ENCODE results near the gene IL17B.

Gene IL17B

GRCh38 chr5:149424371-149425315 lies 45.6 kb upstream of the IL17B start:
- no peak overlapping the region for H3K4me3 ChIP-seq (ENCODE audit: low read depth, low read length)
- TF ChIP-seq CTCF (IDR thresholded peaks at IDR 0.05; ENCODE audit: insufficient read depth, low read length, missing control alignments): no peak
- ChIA-PET POLR2A (interaction anchor here (1.0 to 14.5 kb wide), 4 partner anchors 8 to 17 kb away, joined by 5 to 255 read pairs (median 18); no protein-coding TSS in a partner anchor), CTCF (interaction anchor here (0.9 to 35.1 kb wide), 10 partner anchors 10 to 107 kb away, joined by 3 to 737 read pairs (median 10); partner anchors contain the start of gene IL17B)
- DNase-seq (ENCODE audit: low read depth, low spot score): no peak

GRCh38 chr5:149423794-149424268 lies 44.7 kb upstream of the IL17B start:
- no peak overlapping the region for H3K4me3 ChIP-seq (ENCODE audit: low read depth, low read length)
- TF ChIP-seq CTCF (IDR thresholded peaks at IDR 0.05; ENCODE audit: insufficient read depth, low read length, missing control alignments): no peak
- CTCF ChIA-PET: interaction anchor here (0.9 to 35.1 kb wide), 10 partner anchors 11 to 107 kb away, joined by 3 to 737 read pairs (median 10); partner anchors contain the start of gene IL17B
- DNase-seq (ENCODE audit: low read depth, low spot score): no peak
- POLR2A ChIA-PET: interaction anchor here (1.9 to 14.5 kb wide), 3 partner anchors 9 to 16 kb away, joined by 11 to 255 read pairs (median 24); no protein-coding TSS in a partner anchor

- POLR2A ChIA-PET: interaction anchor here (1.0 to 14.5 kb wide), 5 partner anchors 8 to 66 kb away, joined by 3 to 255 read pairs (median 11); partner anchors contain the start of gene PCYOX1L
- no peak for DNase-seq (ENCODE audit: low read depth, low spot score)
Measured at GRCh38 chr5:149423049-149423793, 44.1 kb upstream of the IL17B start.

GRCh38 chr5:149422366-149423048 lies 43.4 kb upstream of the IL17B start:
- ChIA-PET CTCF (interaction anchor here (0.7 to 35.1 kb wide), 8 partner anchors 9 to 55 kb away, joined by 4 to 737 read pairs (median 22); partner anchors contain the start of gene IL17B), POLR2A (interaction anchor here (0.6 to 14.5 kb wide), 6 partner anchors 8 to 146 kb away, joined by 3 to 255 read pairs (median 8); partner anchors contain the start of gene PCYOX1L)
- no peak overlapping the region for H3K4me3 ChIP-seq (ENCODE audit: low read depth, low read length)
- TF ChIP-seq CTCF (IDR thresholded peaks at IDR 0.05; ENCODE audit: insufficient read depth, low read length, missing control alignments): no peak
- DNase-seq (ENCODE audit: low read depth, low spot score): no peak

More at GRCh38 chr5:149423049-149423793, 44.1 kb upstream of the IL17B start:
- TF ChIP-seq CTCF (IDR thresholded peaks at IDR 0.05; ENCODE audit: insufficient read depth, low read length, missing control alignments): no peak
- CTCF ChIA-PET: interaction anchor here (0.7 to 35.1 kb wide), 12 partner anchors 9 to 106 kb away, joined by 3 to 737 read pairs (median 8); partner anchors contain the start of gene IL17B
- no peak overlapping the region for H3K4me3 ChIP-seq (ENCODE audit: low read depth, low read length)

GRCh38 chr5:149421834-149422233 lies 42.7 kb upstream of the IL17B start:
- no peak for TF ChIP-seq CTCF (IDR thresholded peaks at IDR 0.05; ENCODE audit: insufficient read depth, low read length, missing control alignments)
- ChIA-PET CTCF (interaction anchor here (1.7 to 35.1 kb wide), 7 partner anchors 8 to 54 kb away, joined by 7 to 737 read pairs (median 26); partner anchors contain the start of gene IL17B), POLR2A (interaction anchor here (0.6 to 14.5 kb wide), 4 partner anchors 11 to 157 kb away, joined by 3 to 255 read pairs (median 14); no protein-coding TSS in a partner anchor)
- H3K4me3 ChIP-seq (ENCODE audit: low read depth, low read length): no peak overlapping the region
- DNase-seq (ENCODE audit: low read depth, low spot score): no peak
